Effector memory CD8-positive, alpha-beta T cell (primary cell): Measurements from ENCODE around the gene C19orf47.
"Not testable (repeated sequence)": the region's sequence is repeated elsewhere in the genome, so short reads cannot be mapped to it uniquely, and the experiment has no call there.

ENCODE experiments used
- ATAC-seq: fragments of 150-1000 bp; cut with Tn5 transposase; replicated peaks from 2 replicates; pipeline ENCODE4 v1.10.0; 2021; ENCODE audit warnings: mild to moderate bottlenecking, moderate library complexity
- DNase-seq, 3 experiments: peaks; one replicate each; pipeline ENCODE4 v3.0.0; 2021
- H3K27ac Mint-ChIP-seq, 2 donors: one replicate each; pipeline ENCODE4 v1.8.0; 2022; ENCODE audit warnings: mild to moderate bottlenecking in 2 of 2, mixed read lengths in 2 of 2, moderate library complexity in 2 of 2
- H3K27me3 Mint-ChIP-seq, 2 donors: one replicate each; pipeline ENCODE4 v1.8.0; 2022; ENCODE audit warnings: mixed read lengths in 2 of 2
- H3K36me3 Mint-ChIP-seq: one replicate; pipeline ENCODE4 v1.8.0; 2022; ENCODE audit warnings: mild to moderate bottlenecking, moderate library complexity, mixed read lengths; ENCODE audit not compliant: insufficient read depth
- H3K4me1 Mint-ChIP-seq, 2 donors: one replicate each; pipeline ENCODE4 v1.8.0; 2022; ENCODE audit warnings: low read depth in 2 of 2, mixed read lengths in 2 of 2
- H3K4me3 Mint-ChIP-seq, 2 donors: one replicate each; pipeline ENCODE4 v1.8.0; 2022; ENCODE audit warnings: mild to moderate bottlenecking in 2 of 2, mixed read lengths in 2 of 2, moderate library complexity in 2 of 2
- H3K9me3 Mint-ChIP-seq, 2 donors: one replicate each; pipeline ENCODE4 v1.8.0; 2022; ENCODE audit warnings: mixed read lengths in 2 of 2

Gene C19orf47

GRCh38 chr19:40383668-40384248, 35.6 kb upstream of the C19orf47 start:
- Mint-ChIP-seq H3K27ac (no peak overlapping the region), H3K4me1 (peaks cover 0 to 3% of the 10 kb centered on the region in 2 donors), H3K4me3 (no peak overlapping the region), H3K27me3 (no peaks in the 10 kb centered on the region), H3K36me3 (peaks cover 2% of the 10 kb centered on the region), H3K9me3 (no peaks in the 10 kb centered on the region)
- no peak for DNase-seq
- no peak for ATAC-seq

- no peaks in the 10 kb centered on the region for H3K27me3 Mint-ChIP-seq
- H3K9me3 Mint-ChIP-seq, result no peaks in the 10 kb centered on the region
- H3K4me1 Mint-ChIP-seq, result peaks cover 0 to 3% of the 10 kb centered on the region in 2 donors
- ATAC-seq (no peak), DNase-seq (no peak)
- no peak overlapping the region for H3K4me3 Mint-ChIP-seq
- H3K36me3 Mint-ChIP-seq, result peaks cover 5% of the 10 kb centered on the region
- peak overlapping the region in 1 of 2 donors; percentile 85 for H3K27ac Mint-ChIP-seq
These were observed 33.1 kb upstream of the C19orf47 start for GRCh38 chr19:40381321-40381720.

- Mint-ChIP-seq H3K27me3 (no peaks in the 10 kb centered on the region), H3K4me1 (peaks cover 0 to 3% of the 10 kb centered on the region in 2 donors), H3K36me3 (peaks cover 5% of the 10 kb centered on the region), H3K27ac (peak overlapping the region in 1 of 2 donors; percentile 63), H3K4me3 (no peak overlapping the region), H3K9me3 (no peaks in the 10 kb centered on the region)
- DNase-seq (no peak), ATAC-seq (no peak)
These were observed 32.2 kb upstream of the C19orf47 start for GRCh38 chr19:40380199-40381037.

GRCh38 chr19:40379446-40380198, 31.4 kb upstream of the C19orf47 start:
- Mint-ChIP-seq H3K4me3 (no peak overlapping the region), H3K36me3 (peaks cover 8% of the 10 kb centered on the region), H3K27ac (peak overlapping the region in 1 of 2 donors; percentile 63), H3K27me3 (no peaks in the 10 kb centered on the region), H3K4me1 (peaks cover 2 to 3% of the 10 kb centered on the region in 2 donors), H3K9me3 (no peaks in the 10 kb centered on the region)
- DNase-seq, result no peak
- ATAC-seq, result no peak

- Mint-ChIP-seq H3K4me3 (no peak overlapping the region), H3K4me1 (peaks cover 5 to 7% of the 10 kb centered on the region in 2 donors), H3K27me3 (no peaks in the 10 kb centered on the region), H3K36me3 (peaks cover 17% of the 10 kb centered on the region), H3K9me3 (no peaks in the 10 kb centered on the region), H3K27ac (no peak overlapping the region)
- DNase-seq (no peak), ATAC-seq (no peak)
These were observed 30.3 kb upstream of the C19orf47 start for GRCh38 chr19:40378509-40378908.

- H3K4me3 Mint-ChIP-seq, result no peak overlapping the region
- no peaks in the 10 kb centered on the region for H3K27me3 Mint-ChIP-seq
- ATAC-seq (no peak), DNase-seq (no peak)
- H3K9me3 Mint-ChIP-seq, result no peaks in the 10 kb centered on the region
- peaks cover 21% of the 10 kb centered on the region for H3K36me3 Mint-ChIP-seq
- H3K27ac Mint-ChIP-seq, result peak overlapping the region in 1 of 2 donors; percentile 46
- peaks cover 5 to 7% of the 10 kb centered on the region in 2 donors for H3K4me1 Mint-ChIP-seq
These were observed 29.7 kb upstream of the C19orf47 start for GRCh38 chr19:40377876-40378385.

- H3K36me3 Mint-ChIP-seq, result peaks cover 22% of the 10 kb centered on the region
These were observed 28.2 kb upstream of the C19orf47 start for GRCh38 chr19:40376286-40376862.

GRCh38 chr19:40374084-40374483, 25.9 kb upstream of the C19orf47 start:
- DNase-seq, result no peak
- no peak overlapping the region for H3K4me3 Mint-ChIP-seq
- H3K36me3 Mint-ChIP-seq, result peaks cover 24% of the 10 kb centered on the region
- H3K9me3 Mint-ChIP-seq, result no peaks in the 10 kb centered on the region
- no peaks in the 10 kb centered on the region for H3K27me3 Mint-ChIP-seq
- no peak for ATAC-seq
- H3K4me1 Mint-ChIP-seq, result peaks cover 5% of the 10 kb centered on the region in 2 donors
- H3K27ac Mint-ChIP-seq, result no peak overlapping the region

More at GRCh38 chr19:40376286-40376862, 28.2 kb upstream of the C19orf47 start:
- ATAC-seq (no peak), DNase-seq (no peak)
- Mint-ChIP-seq H3K27me3 (no peaks in the 10 kb centered on the region), H3K27ac (peak overlapping the region in 1 of 2 donors; percentile 46), H3K4me3 (no peak overlapping the region), H3K4me1 (peaks cover 5% of the 10 kb centered on the region in 2 donors), H3K9me3 (no peaks in the 10 kb centered on the region)

GRCh38 chr19:40371802-40372122, 23.6 kb upstream of the C19orf47 start:
- peaks cover 35% of the 10 kb centered on the region for H3K36me3 Mint-ChIP-seq
- peaks cover 5% of the 10 kb centered on the region in 2 donors for H3K4me1 Mint-ChIP-seq
- no peak for DNase-seq
- no peaks in the 10 kb centered on the region for H3K9me3 Mint-ChIP-seq
- H3K27me3 Mint-ChIP-seq, result no peaks in the 10 kb centered on the region
- H3K27ac Mint-ChIP-seq, result no peak overlapping the region
- ATAC-seq, result no peak
- no peak overlapping the region for H3K4me3 Mint-ChIP-seq

- Mint-ChIP-seq H3K4me3 (no peak overlapping the region), H3K27me3 (no peaks in the 10 kb centered on the region), H3K4me1 (peaks cover 5% of the 10 kb centered on the region in 2 donors), H3K9me3 (no peaks in the 10 kb centered on the region), H3K36me3 (peaks cover 35% of the 10 kb centered on the region), H3K27ac (peak overlapping the region in 1 of 2 donors; percentile 10)
- DNase-seq, result no peak
- ATAC-seq, result no peak
These were observed 23.0 kb upstream of the C19orf47 start for GRCh38 chr19:40370997-40371801.

GRCh38 chr19:40370253-40370652, 22.1 kb upstream of the C19orf47 start:
- Mint-ChIP-seq H3K36me3 (peaks cover 35% of the 10 kb centered on the region), H3K27ac (peak overlapping the region; percentile 10 to 46)
- DNase-seq, ATAC-seq, H3K4me3 Mint-ChIP-seq, H3K9me3 Mint-ChIP-seq, H3K4me1 Mint-ChIP-seq, H3K27me3 Mint-ChIP-seq: not testable (repeated sequence)

- ATAC-seq, result no peak
- H3K27ac Mint-ChIP-seq, result peak overlapping the region in 1 of 2 donors; percentile 46
- H3K36me3 Mint-ChIP-seq, result peaks cover 33% of the 10 kb centered on the region
- no peak for DNase-seq
- H3K27me3 Mint-ChIP-seq, result no peaks in the 10 kb centered on the region
- H3K9me3 Mint-ChIP-seq, result no peaks in the 10 kb centered on the region
- no peak overlapping the region for H3K4me3 Mint-ChIP-seq
- H3K4me1 Mint-ChIP-seq, result peaks cover 7 to 11% of the 10 kb centered on the region in 2 donors
These were observed 21.6 kb upstream of the C19orf47 start for GRCh38 chr19:40369797-40370196.
